OCI-LY1 (cell line): ENCODE data around the gene RET.

Source experiments
- EZH2 ChIP-seq: fragments of 200-600 bp; sonication (generic), shearing (Covaris generic); IDR thresholded peaks from 2 replicates; pipeline ENCODE4 v1.8.0; 2017; ENCODE audit warnings: borderline replicate concordance, mixed run types, mild to moderate bottlenecking, antibody characterized with exemption, low read length, moderate library complexity, mixed read lengths
- TF ChIP-seq, protein P1 (sequence below): fragments of 200-600 bp; sonication (generic), shearing (Covaris generic); IDR thresholded peaks from 2 replicates; pipeline ENCODE4 v1.5.1; 2017; ENCODE audit warnings: mild to moderate bottlenecking, antibody characterized with exemption, low read length, moderate library complexity, mixed read lengths

DNA sequence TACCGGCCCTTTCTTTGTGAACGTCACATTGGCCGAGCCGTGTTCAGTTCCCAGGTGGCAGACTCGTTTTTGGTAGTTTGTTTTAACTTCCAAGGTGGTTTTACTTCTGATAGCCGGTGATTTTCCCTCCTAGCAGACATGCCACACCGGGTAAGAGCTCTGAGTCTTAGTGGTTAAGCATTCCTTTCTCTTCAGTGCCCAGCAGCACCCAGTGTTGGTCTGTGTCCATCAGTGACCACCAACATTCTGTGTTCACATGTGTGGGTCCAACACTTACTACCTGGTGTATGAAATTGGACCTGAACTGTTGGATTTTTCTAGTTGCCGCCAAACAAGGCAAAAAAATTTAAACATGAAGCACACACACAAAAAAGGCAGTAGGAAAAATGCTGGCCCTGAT, 51.5 kb downstream of the RET start:
- TF ChIP-seq, protein P1, sequence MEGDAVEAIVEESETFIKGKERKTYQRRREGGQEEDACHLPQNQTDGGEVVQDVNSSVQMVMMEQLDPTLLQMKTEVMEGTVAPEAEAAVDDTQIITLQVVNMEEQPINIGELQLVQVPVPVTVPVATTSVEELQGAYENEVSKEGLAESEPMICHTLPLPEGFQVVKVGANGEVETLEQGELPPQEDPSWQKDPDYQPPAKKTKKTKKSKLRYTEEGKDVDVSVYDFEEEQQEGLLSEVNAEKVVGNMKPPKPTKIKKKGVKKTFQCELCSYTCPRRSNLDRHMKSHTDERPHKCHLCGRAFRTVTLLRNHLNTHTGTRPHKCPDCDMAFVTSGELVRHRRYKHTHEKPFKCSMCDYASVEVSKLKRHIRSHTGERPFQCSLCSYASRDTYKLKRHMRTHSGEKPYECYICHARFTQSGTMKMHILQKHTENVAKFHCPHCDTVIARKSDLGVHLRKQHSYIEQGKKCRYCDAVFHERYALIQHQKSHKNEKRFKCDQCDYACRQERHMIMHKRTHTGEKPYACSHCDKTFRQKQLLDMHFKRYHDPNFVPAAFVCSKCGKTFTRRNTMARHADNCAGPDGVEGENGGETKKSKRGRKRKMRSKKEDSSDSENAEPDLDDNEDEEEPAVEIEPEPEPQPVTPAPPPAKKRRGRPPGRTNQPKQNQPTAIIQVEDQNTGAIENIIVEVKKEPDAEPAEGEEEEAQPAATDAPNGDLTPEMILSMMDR, result no peak
- TF ChIP-seq EZH2, result no peak
